Thyroid gland (tissue), 4 donors: ENCODE data around the gene ZNF593.

ENCODE experiments used
- CTCF ChIP-seq, 6 experiments: fragments of 200-600 bp in 3 of 6; fragments of 450-650 bp in 3 of 6; sonication (generic) in 3 of 6; IDR thresholded peaks; one replicate each; pipeline ENCODE4 v1.5.1; 2016 to 2019; ENCODE audit warnings: antibody characterized with exemption in 6 of 6, mild to moderate bottlenecking in 2 of 6, inconsistent platforms in 1 of 6, moderate library complexity in 1 of 6
- POLR2A ChIP-seq, 2 donors: fragments of 450-650 bp; IDR thresholded peaks; one replicate each; pipeline ENCODE4 v1.6.1; 2017; ENCODE audit warnings: antibody characterized with exemption in 2 of 2, mild to moderate bottlenecking in 2 of 2, moderate library complexity in 1 of 2

GRCh38 chr1:26195805-26196204 lies 26.1 kb downstream of the ZNF593 start:
- TF ChIP-seq CTCF (IDR thresholded peaks at IDR 0.05) (no peak), POLR2A (IDR thresholded peaks at IDR 0.05) (no peak)
